WI38 (cell line): Measurements from ENCODE around the gene ZNF385C.

Experiments
- H3K4me3 ChIP-seq: 2 replicates; pipeline ENCODE4 v1.5.1; 2011; ENCODE audit warnings: low read depth, mild to moderate bottlenecking, control low read depth, low read length
- TF ChIP-seq, protein P1 (sequence below): IDR thresholded peaks from 2 replicates; pipeline ENCODE4 v1.5.1; 2012; ENCODE audit warnings: low read depth, mild to moderate bottlenecking, control low read depth, low read length

Gene ZNF385C

DNA sequence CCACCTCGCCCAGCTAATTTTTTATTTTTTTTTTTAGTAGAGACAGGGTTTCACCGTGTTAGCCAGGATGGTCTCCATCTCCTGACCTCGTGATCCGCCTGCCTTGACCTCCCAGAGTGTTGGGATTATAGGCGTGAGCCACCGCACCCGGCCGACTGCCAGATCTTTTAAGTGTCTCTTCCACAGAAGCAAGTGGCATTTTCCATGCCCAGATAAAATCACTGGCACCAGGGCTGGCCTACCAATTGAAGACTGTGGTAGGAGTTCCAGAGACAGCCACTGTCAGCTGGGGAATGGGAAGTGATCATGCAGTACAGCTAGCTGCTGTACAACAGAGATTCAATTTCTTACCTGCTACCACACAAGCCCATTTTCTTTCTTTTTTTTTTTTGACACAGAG lies 113.8 kb downstream of the ZNF385C start:
- no peak overlapping the region for H3K4me3 ChIP-seq
- TF ChIP-seq, protein P1, sequence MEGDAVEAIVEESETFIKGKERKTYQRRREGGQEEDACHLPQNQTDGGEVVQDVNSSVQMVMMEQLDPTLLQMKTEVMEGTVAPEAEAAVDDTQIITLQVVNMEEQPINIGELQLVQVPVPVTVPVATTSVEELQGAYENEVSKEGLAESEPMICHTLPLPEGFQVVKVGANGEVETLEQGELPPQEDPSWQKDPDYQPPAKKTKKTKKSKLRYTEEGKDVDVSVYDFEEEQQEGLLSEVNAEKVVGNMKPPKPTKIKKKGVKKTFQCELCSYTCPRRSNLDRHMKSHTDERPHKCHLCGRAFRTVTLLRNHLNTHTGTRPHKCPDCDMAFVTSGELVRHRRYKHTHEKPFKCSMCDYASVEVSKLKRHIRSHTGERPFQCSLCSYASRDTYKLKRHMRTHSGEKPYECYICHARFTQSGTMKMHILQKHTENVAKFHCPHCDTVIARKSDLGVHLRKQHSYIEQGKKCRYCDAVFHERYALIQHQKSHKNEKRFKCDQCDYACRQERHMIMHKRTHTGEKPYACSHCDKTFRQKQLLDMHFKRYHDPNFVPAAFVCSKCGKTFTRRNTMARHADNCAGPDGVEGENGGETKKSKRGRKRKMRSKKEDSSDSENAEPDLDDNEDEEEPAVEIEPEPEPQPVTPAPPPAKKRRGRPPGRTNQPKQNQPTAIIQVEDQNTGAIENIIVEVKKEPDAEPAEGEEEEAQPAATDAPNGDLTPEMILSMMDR, result no peak

DNA sequence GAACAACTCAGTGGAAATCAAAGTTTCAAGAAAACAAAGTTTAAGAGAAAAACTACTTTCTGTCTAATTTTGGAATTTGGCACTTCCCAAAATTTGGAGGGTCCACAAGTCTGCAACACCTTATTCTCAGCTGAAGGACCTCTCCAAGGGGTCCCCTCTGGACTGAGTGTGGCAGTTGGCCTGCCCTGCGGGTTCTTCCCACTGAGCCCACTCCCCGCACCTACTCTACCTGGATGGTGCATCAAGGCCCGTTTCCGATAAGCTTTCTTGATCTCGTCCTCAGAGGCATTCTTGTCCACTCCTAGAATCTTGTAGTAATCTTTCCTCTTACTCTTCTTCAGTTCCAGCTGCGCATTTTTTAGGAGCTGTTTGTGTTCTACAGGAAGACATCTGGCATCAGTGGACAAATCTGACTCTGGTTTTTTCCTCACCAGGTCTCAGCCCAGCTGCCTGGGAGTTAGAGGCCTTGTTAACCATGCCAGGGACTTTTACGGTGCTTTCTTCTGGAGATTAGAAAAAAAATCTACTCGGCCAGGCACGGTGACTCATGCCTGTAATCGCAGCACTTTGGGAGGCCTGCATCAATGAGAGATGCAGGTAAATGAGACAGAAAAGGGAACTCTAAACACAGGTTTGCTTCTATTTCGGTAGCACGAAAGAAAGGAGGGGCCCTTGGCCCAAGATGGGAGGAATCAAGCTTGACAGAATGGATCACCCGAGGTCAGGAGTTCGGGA lies 116.1 kb downstream of the ZNF385C start:
- TF ChIP-seq, protein P1, result no peak
- H3K4me3 ChIP-seq, result no peak overlapping the region

DNA sequence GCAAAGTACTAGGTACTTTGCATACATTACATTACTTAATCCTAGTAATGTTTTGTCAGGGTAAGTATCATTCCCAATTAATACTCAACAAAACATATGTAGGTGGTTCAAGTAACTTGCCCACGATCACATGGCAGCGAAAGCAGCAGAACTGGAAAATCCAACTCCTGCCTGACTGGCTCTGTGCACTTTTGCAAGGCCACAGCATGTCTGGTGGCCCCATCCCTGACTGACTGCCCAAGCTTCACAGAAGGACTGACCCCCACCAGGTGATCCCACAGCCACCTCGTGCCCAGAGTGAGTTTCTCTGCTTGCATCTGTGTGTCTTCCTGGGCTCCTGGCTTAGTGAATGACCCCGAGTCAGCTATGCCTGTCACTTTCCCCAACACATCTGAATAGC lies 120.3 kb downstream of the ZNF385C start:
- H3K4me3 ChIP-seq, result no peak overlapping the region
- TF ChIP-seq, protein P1, result no peak

DNA sequence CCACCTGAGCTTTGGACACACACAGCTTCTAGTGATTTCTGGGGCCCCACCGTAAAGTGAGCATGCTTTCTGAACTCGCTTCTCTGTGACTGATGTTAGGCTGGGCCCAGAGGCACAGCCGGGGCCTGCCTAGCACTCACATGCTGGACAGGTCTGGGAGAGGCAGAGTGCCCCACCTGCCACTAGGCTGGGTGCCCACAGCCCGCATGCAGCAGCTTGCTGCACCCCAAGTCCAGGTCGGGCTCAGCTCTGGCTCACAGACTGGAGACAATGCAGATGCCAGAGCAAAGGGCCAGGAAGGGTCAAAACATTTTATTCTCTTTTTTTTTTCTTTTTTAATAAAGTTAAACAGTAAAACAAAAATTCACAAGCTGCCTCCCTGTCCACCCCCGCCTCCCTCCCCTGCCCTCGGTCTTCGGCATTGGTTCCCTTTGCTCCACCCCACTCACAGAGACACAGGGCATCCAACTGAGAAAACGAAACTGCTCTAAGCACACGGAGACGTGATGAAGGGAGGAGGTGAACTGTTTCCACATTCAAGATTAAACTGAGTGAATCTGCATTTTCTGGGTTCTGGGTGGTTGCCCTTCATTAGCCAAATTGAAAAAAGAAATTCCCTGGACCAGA lies 122.0 kb downstream of the ZNF385C start:
- no peak overlapping the region for H3K4me3 ChIP-seq
- TF ChIP-seq, protein P1, result no peak
